GM18861 (cell line): ENCODE measurements around the gene OR10H3.
"Not testable (repeated sequence)": the region's sequence is repeated elsewhere in the genome, so short reads cannot be mapped to it uniquely, and the experiment has no call there.

ENCODE experiments used
- ATAC-seq: cut with Tn5 transposase; IDR thresholded peaks from one replicate; pipeline ENCODE4 v1.9.1; 2021; ENCODE audit not compliant: unreplicated experiment

Gene OR10H3

GRCh38 chr19:15776991-15777970, 39.5 kb downstream of the OR10H3 start:
- ATAC-seq, result no peak

- ATAC-seq, result no peak
These were observed 42.1 kb downstream of the OR10H3 start for GRCh38 chr19:15779756-15780476.

GRCh38 chr19:15780610-15781418, 43.0 kb downstream of the OR10H3 start:
- ATAC-seq, result no peak

- no peak for ATAC-seq
These were observed 43.9 kb downstream of the OR10H3 start for GRCh38 chr19:15781661-15782060.

- ATAC-seq, result no peak
These were observed 44.4 kb downstream of the OR10H3 start for GRCh38 chr19:15782211-15782610.

GRCh38 chr19:15782896-15783295, 45.1 kb downstream of the OR10H3 start:
- ATAC-seq, result not testable (repeated sequence)

- no peak for ATAC-seq
These were observed 49.9 kb downstream of the OR10H3 start, which contains the start of gene OR10H5 for GRCh38 chr19:15787611-15788155. Gene OR10H5 (plus strand): TSS chr19:15787661. CDS start chr19:15794049, 6,388 bp downstream.

- no peak for ATAC-seq
These were observed 50.9 kb downstream of the OR10H3 start for GRCh38 chr19:15788594-15789270.

- no peak for ATAC-seq
These were observed 52.3 kb downstream of the OR10H3 start for GRCh38 chr19:15790096-15790495.
